GM12891 (cell line): Measurements from ENCODE around the gene FBLN2.

Experiments used
- DNase-seq: peaks from one replicate; pipeline ENCODE4 v3.0.0; 2011; ENCODE audit warnings: low spot score; ENCODE audit not compliant: insufficient read length
- FAIRE-seq: peaks from 2 replicates; lab custom pipeline; 2011; peaks lifted over from hg19 to GRCh38; lab: Jason Lieb, UNC
- PAX5 ChIP-seq: IDR thresholded peaks from 2 replicates; pipeline ENCODE4 v1.6.1; 2011; ENCODE audit warnings: low read length, moderate library complexity, mild to moderate bottlenecking; ENCODE audit not compliant: insufficient read depth, severe bottlenecking
- POLR2A ChIP-seq: IDR thresholded peaks from 2 replicates; pipeline ENCODE4 v1.6.1; 2011; ENCODE audit warnings: low read depth, low read length, control low read depth
- POLR2AphosphoS5 ChIP-seq: IDR thresholded peaks from 2 replicates; pipeline ENCODE4 v1.6.1; 2011; ENCODE audit warnings: low read depth, low read length, control low read depth
- POU2F2 ChIP-seq: IDR thresholded peaks from 2 replicates; pipeline ENCODE4 v1.6.1; 2011; ENCODE audit warnings: low read depth, mild to moderate bottlenecking, control low read depth, low read length, moderate library complexity
- SPI1 ChIP-seq: IDR thresholded peaks from 2 replicates; pipeline ENCODE4 v1.6.1; 2011; ENCODE audit warnings: low read depth, low read length, control low read depth
- TAF1 ChIP-seq: IDR thresholded peaks from 2 replicates; pipeline ENCODE4 v1.6.1; 2011; ENCODE audit warnings: low read depth, low read length, control low read depth

FBLN2 gene

DNA sequence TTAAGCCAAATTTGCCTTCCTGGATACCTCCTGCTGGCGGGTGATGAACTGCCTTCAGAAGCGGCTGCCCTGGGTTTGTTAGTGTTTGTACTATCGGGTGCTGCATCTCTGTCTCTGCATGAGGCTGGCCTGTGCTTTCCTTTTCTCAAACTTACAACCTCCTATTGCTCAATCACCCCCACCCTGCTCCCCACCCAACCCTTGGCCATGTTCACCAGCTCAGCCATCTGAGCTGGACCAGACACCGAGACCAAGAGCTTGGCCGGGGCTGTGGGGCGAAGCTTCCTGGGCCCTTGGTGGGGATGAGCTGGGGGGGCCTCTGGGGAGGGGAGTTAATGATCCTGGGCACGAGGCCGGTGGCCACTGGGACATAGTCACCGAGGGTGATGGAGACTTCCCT lies 16.8 kb upstream of the FBLN2 start:
- DNase-seq = no peak
- FAIRE-seq = no peak
- no peak for TF ChIP-seq POU2F2
- no peak for TF ChIP-seq SPI1
- TF ChIP-seq POLR2A = no peak
- no peak for TF ChIP-seq PAX5
- TF ChIP-seq POLR2AphosphoS5 = no peak
- no peak for TF ChIP-seq TAF1

DNA sequence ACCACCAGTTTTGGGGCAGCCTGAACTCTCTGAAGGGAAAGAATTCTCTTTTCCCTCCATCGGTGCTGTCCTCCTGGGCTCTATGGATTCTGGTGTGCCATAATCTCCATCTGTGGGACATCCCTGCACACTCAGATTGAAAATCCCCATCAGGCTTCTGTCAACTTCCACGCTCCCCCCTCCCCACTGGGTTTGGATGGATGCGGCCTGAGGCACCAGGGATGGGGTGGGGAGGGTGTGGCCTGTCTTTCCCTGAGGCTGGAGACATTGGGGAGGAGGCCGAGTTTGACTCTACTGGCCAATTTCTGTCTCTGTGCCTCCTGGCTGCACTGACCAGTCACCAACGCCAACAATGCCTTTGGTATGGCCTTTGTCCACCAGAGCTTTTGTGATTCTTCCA lies 16.3 kb upstream of the FBLN2 start:
- no peak for FAIRE-seq
- TF ChIP-seq POLR2AphosphoS5 (no peak), PAX5 (no peak), POLR2A (no peak), TAF1 (no peak), POU2F2 (no peak)
- DNase-seq = no peak

DNA sequence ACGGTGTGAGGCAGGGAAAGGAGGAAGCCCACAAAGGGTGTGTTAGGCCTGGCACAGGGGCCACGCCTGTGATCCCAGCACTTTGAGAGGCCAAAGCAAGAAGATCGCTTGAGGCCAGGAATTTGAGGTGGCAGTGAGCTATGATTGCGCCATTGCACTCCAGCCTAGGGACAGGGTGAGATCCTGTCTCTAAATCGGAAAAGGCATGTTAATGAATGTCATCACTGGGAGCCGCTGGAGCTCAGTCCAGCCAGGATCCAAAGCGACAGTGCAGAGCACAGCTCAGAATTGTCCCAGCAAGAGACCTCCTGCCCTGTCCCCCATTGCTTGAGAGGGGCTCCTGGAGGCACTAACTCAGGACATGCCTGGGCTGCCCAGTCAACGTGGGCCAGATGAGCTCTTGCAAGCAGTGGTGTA lies 15.0 kb upstream of the FBLN2 start:
- DNase-seq = no peak
- no peak for FAIRE-seq

DNA sequence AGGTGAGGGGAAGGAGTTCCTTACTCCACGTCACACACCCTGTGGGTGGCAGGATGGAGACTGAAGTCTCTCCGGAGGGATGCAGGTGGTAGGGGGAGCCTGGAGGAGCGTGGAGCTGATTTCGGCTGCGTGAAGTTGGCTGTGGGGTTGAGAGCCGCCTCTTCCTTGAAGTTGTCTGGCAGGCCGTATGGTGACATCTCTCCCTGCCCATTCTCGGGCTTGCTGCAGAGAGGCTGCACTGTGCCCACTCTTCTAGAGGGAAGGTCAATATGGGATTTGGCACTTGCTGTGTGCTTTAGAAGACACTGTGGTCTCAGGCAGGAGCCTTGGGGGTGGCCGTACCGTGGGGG lies 13.4 kb upstream of the FBLN2 start:
- FAIRE-seq (no peak), DNase-seq (no peak)
- no peak for TF ChIP-seq POLR2A
- TF ChIP-seq TAF1 = no peak
- TF ChIP-seq PAX5 = no peak

More for the DNA sequence above, 15.0 kb upstream of the FBLN2 start:
- TF ChIP-seq POU2F2 = no peak
- TF ChIP-seq TAF1 = no peak
- no peak for TF ChIP-seq POLR2A
- TF ChIP-seq POLR2AphosphoS5 = no peak
- no peak for TF ChIP-seq PAX5
- no peak for TF ChIP-seq SPI1

DNA sequence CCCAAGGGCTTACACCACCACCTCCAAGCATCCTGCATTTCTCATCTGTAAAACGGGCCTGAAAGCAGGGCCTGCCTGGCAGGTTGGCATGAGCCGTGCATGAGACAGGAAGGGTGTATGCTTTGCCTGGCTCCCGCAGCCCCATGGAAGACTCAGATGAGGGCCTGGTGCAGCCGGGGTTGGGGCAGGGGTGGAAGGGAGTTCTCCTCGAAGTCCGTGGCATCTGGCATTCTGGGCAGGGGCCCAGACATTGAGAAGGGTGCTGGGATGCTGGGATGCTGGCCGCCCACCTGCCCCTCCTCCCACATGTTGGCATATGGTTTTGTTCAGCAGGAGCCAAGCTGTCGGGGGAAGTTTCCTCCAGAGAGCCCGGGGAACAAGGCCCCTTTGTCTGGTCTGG lies 13.0 kb upstream of the FBLN2 start:
- no peak for DNase-seq
- TF ChIP-seq POLR2AphosphoS5 (no peak), POU2F2 (no peak), POLR2A (no peak), SPI1 (no peak), PAX5 (no peak), TAF1 (no peak)
- no peak for FAIRE-seq

DNA sequence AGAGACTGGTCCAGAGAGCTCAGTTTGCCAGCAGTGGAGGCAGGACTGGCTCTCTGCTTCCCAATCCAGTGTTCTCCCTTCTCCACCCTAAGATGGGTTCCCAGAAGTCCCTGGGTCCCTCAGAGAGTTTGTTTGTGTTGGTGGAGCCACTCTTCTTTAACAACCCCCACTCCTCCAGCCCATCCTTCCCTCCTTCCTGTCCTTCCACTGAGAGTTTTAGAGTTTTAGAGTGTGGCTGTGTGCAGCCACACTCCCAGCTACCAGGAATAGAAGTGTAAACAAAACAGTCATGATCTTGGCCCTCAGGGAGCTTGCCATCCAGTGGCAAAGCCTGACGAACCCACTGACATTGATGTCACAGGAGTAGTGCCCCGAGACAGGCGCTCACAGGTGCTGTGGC lies 12.5 kb upstream of the FBLN2 start:
- FAIRE-seq (no peak), DNase-seq (no peak)
- TF ChIP-seq TAF1 (no peak), POU2F2 (no peak)

DNA sequence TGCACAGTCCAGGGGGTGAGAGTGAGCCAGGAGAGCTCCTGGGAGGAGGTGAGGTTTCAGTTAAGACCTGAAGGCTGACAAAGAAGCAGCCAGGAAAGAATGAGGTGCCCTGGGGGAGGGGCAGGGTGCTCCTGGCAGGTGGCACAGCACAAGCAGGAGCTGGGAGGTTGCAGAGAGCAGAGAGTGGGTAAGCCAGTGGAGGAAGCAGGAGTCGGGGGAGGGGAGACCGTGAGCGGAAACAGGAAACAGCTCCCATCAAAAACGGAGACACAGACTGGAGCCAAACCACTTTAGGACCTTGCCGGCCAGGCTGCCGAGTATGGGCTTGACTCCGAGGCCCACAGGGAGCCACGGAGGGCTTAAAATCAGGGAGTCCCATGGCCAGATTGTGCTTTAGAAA lies 12.1 kb upstream of the FBLN2 start:
- FAIRE-seq (no peak), DNase-seq (no peak)
- no peak for TF ChIP-seq POLR2A
- no peak for TF ChIP-seq POLR2AphosphoS5
- TF ChIP-seq SPI1 = no peak
- no peak for TF ChIP-seq PAX5
- no peak for TF ChIP-seq TAF1
- no peak for TF ChIP-seq POU2F2

DNA sequence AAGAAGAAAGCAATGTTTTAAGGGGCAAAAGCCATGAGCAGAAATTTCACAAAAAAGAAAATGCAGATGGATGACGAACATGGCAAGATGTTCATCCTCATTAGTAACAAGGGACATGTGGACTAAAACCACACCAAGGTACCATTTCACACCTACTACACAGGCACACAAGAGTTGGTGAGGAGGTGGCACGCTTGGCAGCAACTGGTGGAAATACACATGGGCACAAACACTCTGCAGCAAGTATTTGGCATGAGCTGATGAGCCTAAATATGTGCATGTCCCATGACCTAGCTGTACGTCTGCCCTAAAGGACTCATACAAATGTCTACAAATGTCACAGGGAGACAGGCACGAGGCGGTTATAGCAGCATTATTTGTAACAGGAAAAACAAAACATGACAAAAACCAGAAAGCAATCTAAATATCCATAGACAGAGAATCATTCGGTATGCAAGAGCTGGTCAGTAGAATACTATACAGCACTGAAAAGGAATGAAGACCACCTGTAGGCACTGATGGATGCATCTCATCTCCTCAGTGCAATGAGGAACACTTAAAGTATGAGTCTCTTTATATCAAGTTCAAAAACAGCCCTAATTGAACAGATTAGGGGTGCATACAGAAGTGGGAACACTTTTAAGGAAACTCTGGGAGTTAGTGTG lies 11.5 kb upstream of the FBLN2 start:
- DNase-seq (no peak), FAIRE-seq (no peak)
- no peak for TF ChIP-seq POLR2AphosphoS5
- TF ChIP-seq POLR2A = no peak
- no peak for TF ChIP-seq SPI1
- TF ChIP-seq TAF1 = no peak
- no peak for TF ChIP-seq PAX5
- TF ChIP-seq POU2F2 = no peak

DNA sequence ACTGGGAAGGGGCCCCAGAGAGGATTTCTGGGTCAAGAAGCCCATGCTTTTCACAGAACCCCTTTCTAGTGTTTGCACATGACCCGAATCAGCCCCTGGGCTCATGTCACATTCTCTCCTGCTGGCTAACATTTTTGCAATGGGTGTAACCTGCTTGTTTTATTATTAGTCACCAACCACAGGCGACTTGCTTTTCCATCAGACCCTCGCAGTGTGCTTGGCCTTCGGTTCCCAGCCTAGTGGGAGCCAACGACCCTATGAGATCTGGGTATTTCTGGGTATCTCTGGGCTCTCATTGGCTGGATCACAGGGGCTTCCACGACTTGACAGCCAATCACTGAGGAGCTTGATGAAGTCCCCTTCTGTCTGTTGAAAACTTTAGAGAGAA lies 11.0 kb upstream of the FBLN2 start:
- DNase-seq (no peak), FAIRE-seq (no peak)
- TF ChIP-seq PAX5 (no peak), POLR2AphosphoS5 (no peak), SPI1 (no peak), POLR2A (no peak), TAF1 (no peak), POU2F2 (no peak)
